ENCODE data around the gene FABP1.

The FABP1 gene

DNA sequence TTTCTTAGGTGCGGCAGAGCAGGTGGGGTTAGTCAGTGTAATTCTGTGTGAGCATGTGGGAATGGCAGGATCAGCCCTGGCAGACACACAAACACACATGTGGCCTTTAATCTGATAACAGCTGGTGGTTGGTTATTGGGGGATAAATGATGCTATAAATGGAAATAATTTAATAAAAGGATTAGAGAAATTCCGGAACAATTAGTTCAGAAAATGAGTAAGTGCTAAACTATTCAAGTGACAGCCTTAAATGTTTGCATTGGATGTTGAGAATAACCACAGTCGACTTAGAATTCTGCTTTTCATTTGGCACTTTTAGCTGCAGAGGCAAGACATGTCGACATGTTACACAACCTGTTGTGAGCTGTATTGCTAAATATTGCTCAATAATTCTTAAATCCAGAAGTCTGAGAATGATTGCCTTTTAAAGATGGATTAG, 53.0 kb downstream of the FABP1 start:
- no peak for DNase-seq

DNA sequence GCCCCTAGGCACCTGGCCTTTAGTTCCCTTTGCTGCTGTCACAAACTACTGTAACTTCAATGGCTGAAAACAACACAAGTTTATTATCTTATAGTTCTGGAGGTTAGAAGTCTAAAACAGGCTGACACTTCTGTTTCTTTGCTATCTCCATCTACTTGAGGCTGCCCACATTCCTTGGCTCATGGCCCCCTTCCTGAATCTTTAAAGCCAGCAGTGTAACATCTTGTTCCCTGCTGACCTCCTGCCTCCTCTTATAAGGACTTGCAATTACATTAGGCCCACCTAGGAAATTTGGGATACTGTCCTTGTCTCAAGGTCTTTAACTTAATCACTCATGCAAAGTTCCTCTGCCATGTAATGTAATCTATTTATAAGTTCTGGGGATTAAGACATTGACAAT, 53.7 kb downstream of the FABP1 start:
- DNase-seq: no peak
